ENCODE data around the gene LIN28B.

GRCh38 chr6:104940238-104940892 is 16.5 kb upstream of the LIN28B start:
- no peak for TF ChIP-seq EP300 (IDR thresholded peaks at IDR 0.05)
- TF ChIP-seq CTCF (IDR thresholded peaks at IDR 0.05): no peak
- no peak for TF ChIP-seq POLR2A (IDR thresholded peaks at IDR 0.05)
